H1 (cell line): ENCODE results near the gene CASTOR1.

ENCODE experiments used
- ATF2 ChIP-seq: IDR thresholded peaks from 2 replicates; pipeline ENCODE4 v1.6.1; 2012; ENCODE audit warnings: low read length, inconsistent platforms
- CREB1 ChIP-seq: IDR thresholded peaks from 2 replicates; pipeline ENCODE4 v1.6.1; 2012; ENCODE audit warnings: inconsistent platforms
- CTCF ChIP-seq, 3 experiments: IDR thresholded peaks; 1 replicate in 2 of 3; 2 replicates in 1 of 3; pipeline versions ENCODE4 v1.5.1 to v1.6.1; 2011; ENCODE audit warnings: low read length in 3 of 3, mild to moderate bottlenecking in 3 of 3, inconsistent platforms in 2 of 3, low read depth in 1 of 3, moderate library complexity in 1 of 3; ENCODE audit not compliant: insufficient read depth in 1 of 3; ENCODE audit errors: control extremely low read depth in 1 of 3
- EP300 ChIP-seq, 2 experiments: IDR thresholded peaks; 1 replicate in 1 of 2; 2 replicates in 1 of 2; pipeline ENCODE4 v1.6.1; 2011 to 2012; ENCODE audit warnings: low read depth in 2 of 2, low read length in 2 of 2, mild to moderate bottlenecking in 2 of 2, borderline replicate concordance in 1 of 2, inconsistent platforms in 1 of 2, moderate library complexity in 1 of 2
- JUND ChIP-seq: IDR thresholded peaks from 2 replicates; pipeline ENCODE4 v1.6.1; 2011; ENCODE audit warnings: mild to moderate bottlenecking, improper control_type of control experiment, low read length
- NRF1 ChIP-seq: IDR thresholded peaks from 2 replicates; pipeline ENCODE4 v1.6.1; 2011; ENCODE audit warnings: mild to moderate bottlenecking, low read depth, low read length, improper control_type of control experiment
- POLR2A ChIP-seq, 2 experiments: IDR thresholded peaks; 1 replicate in 1 of 2; 2 replicates in 1 of 2; pipeline ENCODE4 v1.6.1; 2011; ENCODE audit warnings: low read depth in 2 of 2, low read length in 2 of 2, mild to moderate bottlenecking in 2 of 2; ENCODE audit errors: control extremely low read depth in 1 of 2
- RAD21 ChIP-seq, 2 experiments: IDR thresholded peaks in 1 of 2; conservative IDR thresholded peaks in 1 of 2; 2 replicates each; pipeline ENCODE4 v1.6.1; 2011; ENCODE audit warnings: low read depth in 2 of 2, low read length in 2 of 2, improper control_type of control experiment in 1 of 2, inconsistent platforms in 1 of 2, mild to moderate bottlenecking in 1 of 2, moderate library complexity in 1 of 2
- SIRT6 ChIP-seq: IDR thresholded peaks from one replicate; pipeline ENCODE4 v1.7.1; 2012; ENCODE audit warnings: low read length, inconsistent platforms
- SP1 ChIP-seq: IDR thresholded peaks from 2 replicates; pipeline ENCODE4 v1.6.1; 2011; ENCODE audit warnings: low read depth, low read length
- SRF ChIP-seq: IDR thresholded peaks from 2 replicates; pipeline ENCODE4 v1.6.1; 2011; ENCODE audit warnings: mild to moderate bottlenecking, low read depth, low read length, moderate library complexity
- TF ChIP-seq, protein P1 (sequence below): IDR thresholded peaks from 2 replicates; pipeline ENCODE4 v1.6.1; 2012; ENCODE audit warnings: inconsistent platforms

GRCh38 chr22:30261134-30261533 is 28.2 kb downstream of the CASTOR1 start:
- TF ChIP-seq CTCF (IDR thresholded peaks at IDR 0.05; ENCODE audit: control extremely low read depth in 1 of 3, insufficient read depth in 1 of 3, low read depth in 1 of 3, low read length in 3 of 3) (no peak), JUND (no peak), POLR2A (IDR thresholded peaks at IDR 0.05; ENCODE audit: control extremely low read depth in 1 of 2, low read depth in 2 of 2, low read length in 2 of 2) (no peak), RAD21 (IDR thresholded peaks at IDR 0.05 in 1 of 2, conservative IDR thresholded peaks at IDR 0.05 in 1 of 2; ENCODE audit: low read depth in 2 of 2, low read length in 2 of 2) (no peak), SRF (no peak), SIRT6 (no peak), ATF2 (no peak), EP300 (IDR thresholded peaks at IDR 0.05; ENCODE audit: borderline replicate concordance in 1 of 2, low read depth in 2 of 2, low read length in 2 of 2) (no peak), NRF1 (no peak), SP1 (no peak), CREB1 (no peak)
- TF ChIP-seq, protein P1, sequence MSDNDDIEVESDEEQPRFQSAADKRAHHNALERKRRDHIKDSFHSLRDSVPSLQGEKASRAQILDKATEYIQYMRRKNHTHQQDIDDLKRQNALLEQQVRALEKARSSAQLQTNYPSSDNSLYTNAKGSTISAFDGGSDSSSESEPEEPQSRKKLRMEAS = no peak
